ENCODE measurements around the gene ASPHD2.

DNA sequence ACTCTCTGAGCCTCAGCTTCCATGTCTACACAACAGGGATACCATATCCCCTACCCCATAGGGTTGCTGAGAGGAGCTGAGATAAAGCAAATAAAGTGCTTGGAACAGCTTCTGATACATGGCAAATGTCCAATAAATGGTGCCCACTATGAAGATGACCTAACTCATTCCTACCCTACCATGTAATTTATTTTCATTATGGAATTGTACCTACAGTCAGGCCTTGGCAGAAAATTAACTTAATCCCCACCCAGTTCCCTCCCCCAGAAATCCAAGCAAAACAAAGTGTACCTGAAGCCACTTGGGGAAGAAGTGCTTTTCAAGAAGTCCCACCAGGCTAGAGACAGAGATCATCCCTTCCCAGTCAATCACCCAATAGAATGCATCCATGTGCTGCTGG lies 65.4 kb downstream of the ASPHD2 start:
- TF ChIP-seq JUND (IDR thresholded peaks at IDR 0.05): no peak
- no peak for TF ChIP-seq EP300 (IDR thresholded peaks at IDR 0.05; ENCODE audit: borderline replicate concordance in 1 of 2, low read depth in 1 of 2, low read length in 1 of 2)
- no peak for TF ChIP-seq TEAD4 (IDR thresholded peaks at IDR 0.05; ENCODE audit: borderline replicate concordance, insufficient read depth)
- TF ChIP-seq, protein P1, sequence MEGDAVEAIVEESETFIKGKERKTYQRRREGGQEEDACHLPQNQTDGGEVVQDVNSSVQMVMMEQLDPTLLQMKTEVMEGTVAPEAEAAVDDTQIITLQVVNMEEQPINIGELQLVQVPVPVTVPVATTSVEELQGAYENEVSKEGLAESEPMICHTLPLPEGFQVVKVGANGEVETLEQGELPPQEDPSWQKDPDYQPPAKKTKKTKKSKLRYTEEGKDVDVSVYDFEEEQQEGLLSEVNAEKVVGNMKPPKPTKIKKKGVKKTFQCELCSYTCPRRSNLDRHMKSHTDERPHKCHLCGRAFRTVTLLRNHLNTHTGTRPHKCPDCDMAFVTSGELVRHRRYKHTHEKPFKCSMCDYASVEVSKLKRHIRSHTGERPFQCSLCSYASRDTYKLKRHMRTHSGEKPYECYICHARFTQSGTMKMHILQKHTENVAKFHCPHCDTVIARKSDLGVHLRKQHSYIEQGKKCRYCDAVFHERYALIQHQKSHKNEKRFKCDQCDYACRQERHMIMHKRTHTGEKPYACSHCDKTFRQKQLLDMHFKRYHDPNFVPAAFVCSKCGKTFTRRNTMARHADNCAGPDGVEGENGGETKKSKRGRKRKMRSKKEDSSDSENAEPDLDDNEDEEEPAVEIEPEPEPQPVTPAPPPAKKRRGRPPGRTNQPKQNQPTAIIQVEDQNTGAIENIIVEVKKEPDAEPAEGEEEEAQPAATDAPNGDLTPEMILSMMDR (IDR thresholded peaks at IDR 0.05): no peak
- no peak for TF ChIP-seq TCF12 (IDR thresholded peaks at IDR 0.05)
- TF ChIP-seq GATA2 (CRISPR knock-in tag; IDR thresholded peaks at IDR 0.05): no peak
- TF ChIP-seq, protein P2, sequence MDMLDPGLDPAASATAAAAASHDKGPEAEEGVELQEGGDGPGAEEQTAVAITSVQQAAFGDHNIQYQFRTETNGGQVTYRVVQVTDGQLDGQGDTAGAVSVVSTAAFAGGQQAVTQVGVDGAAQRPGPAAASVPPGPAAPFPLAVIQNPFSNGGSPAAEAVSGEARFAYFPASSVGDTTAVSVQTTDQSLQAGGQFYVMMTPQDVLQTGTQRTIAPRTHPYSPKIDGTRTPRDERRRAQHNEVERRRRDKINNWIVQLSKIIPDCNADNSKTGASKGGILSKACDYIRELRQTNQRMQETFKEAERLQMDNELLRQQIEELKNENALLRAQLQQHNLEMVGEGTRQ (IDR thresholded peaks at IDR 0.05; ENCODE audit: borderline replicate concordance, low read depth, low read length): no peak

All from SK-N-SH (cell line).